Ascending aorta (tissue), 2 donors: ENCODE data around the gene GTF3C4. TPM values are rescaled to one million over a fixed set of nuclear protein-coding genes. Genes with fewer than 3 reads are reported as not detected.
"Not testable (repeated sequence)": the region's sequence is repeated elsewhere in the genome, so short reads cannot be mapped to it uniquely, and the experiment has no call there.

Source experiments
- DNase-seq, 2 donors: peaks; one replicate each; pipeline ENCODE4 v3.0.0-alpha.2; 2019; ENCODE audit warnings: low spot score in 2 of 2
- H3K27ac ChIP-seq, 2 donors: fragments of 200-600 bp; sonication (generic); one replicate each; pipeline ENCODE4 v1.5.1; 2016 to 2017; ENCODE audit warnings: mild to moderate bottlenecking in 1 of 2
- H3K27me3 ChIP-seq: fragments of 200-600 bp; sonication (generic); one replicate; pipeline ENCODE4 v1.5.1; 2017
- H3K36me3 ChIP-seq, 2 donors: fragments of 200-600 bp; sonication (generic); one replicate each; pipeline ENCODE4 v1.5.1; 2016
- H3K4me1 ChIP-seq, 2 donors: fragments of 200-600 bp; sonication (generic); one replicate each; pipeline ENCODE4 v1.5.1; 2016 to 2017; ENCODE audit warnings: mild to moderate bottlenecking in 1 of 2
- H3K4me3 ChIP-seq, 2 donors: fragments of 200-600 bp; sonication (generic); one replicate each; pipeline ENCODE4 v1.5.1; 2016 to 2017; ENCODE audit warnings: mild to moderate bottlenecking in 1 of 2
- H3K9me3 ChIP-seq, 2 donors: fragments of 200-600 bp; sonication (generic); one replicate each; pipeline ENCODE4 v1.5.1; 2016
- CTCF ChIP-seq, 3 experiments: fragments of 200-600 bp in 2 of 3; fragments of 450-650 bp in 1 of 3; sonication (generic) in 2 of 3; IDR thresholded peaks; one replicate each; pipeline ENCODE4 v1.5.1; 2016 to 2019; ENCODE audit warnings: antibody characterized with exemption in 3 of 3, mild to moderate bottlenecking in 1 of 3, moderate library complexity in 1 of 3
- intact Hi-C: fragments of 100-400 bp; cut with DNase I; formaldehyde crosslinking; loops from one replicate; pipeline ENCODE4 v1.15.1; 2023
- total RNA-seq: library from RNA; depleted of rRNA; stranded (reverse); fragments of >200 nt; gene quantifications from one replicate; pipeline ENCODE4 v1.1.0, GENCODE V29; 2016

The GTF3C4 gene
- total RNA-seq, 1 donor from 2014 or later: 9.8 TPM

- Histone ChIP-seq H3K36me3 (no peaks in the 10 kb centered on the region), H3K27ac (no peak overlapping the region), H3K27me3 (no peaks in the 10 kb centered on the region), H3K9me3 (no peaks in the 10 kb centered on the region), H3K4me3 (no peak overlapping the region), H3K4me1 (no peaks in the 10 kb centered on the region)
- DNase-seq: no peak
- TF ChIP-seq CTCF (IDR thresholded peaks at IDR 0.05): no peak
- intact Hi-C loops: no loop called here
Measured at GRCh38 chr9:132717326-132717945, 47.2 kb downstream of the GTF3C4 start.

GRCh38 chr9:132718381-132718928, 48.2 kb downstream of the GTF3C4 start:
- intact Hi-C loops, H3K27me3 ChIP-seq, H3K27ac ChIP-seq, H3K4me1 ChIP-seq, H3K36me3 ChIP-seq, H3K9me3 ChIP-seq, H3K4me3 ChIP-seq, DNase-seq: not testable (repeated sequence)

GRCh38 chr9:132721661-132722060, 51.4 kb downstream of the GTF3C4 start:
- no peak for TF ChIP-seq CTCF (IDR thresholded peaks at IDR 0.05)
- Histone ChIP-seq H3K36me3 (no peaks in the 10 kb centered on the region), H3K4me1 (no peaks in the 10 kb centered on the region), H3K27me3 (no peaks in the 10 kb centered on the region), H3K27ac (no peak overlapping the region), H3K4me3 (no peak overlapping the region), H3K9me3 (no peaks in the 10 kb centered on the region)
- intact Hi-C loops: no loop called here
- DNase-seq: no peak

GRCh38 chr9:132722564-132723065, 52.4 kb downstream of the GTF3C4 start:
- no peak for TF ChIP-seq CTCF (IDR thresholded peaks at IDR 0.05)
- DNase-seq: no peak
- no peak overlapping the region for H3K27ac ChIP-seq
- no peaks in the 10 kb centered on the region for H3K4me1 ChIP-seq
- no peak overlapping the region for H3K4me3 ChIP-seq
- no peaks in the 10 kb centered on the region for H3K27me3 ChIP-seq
- intact Hi-C loops: no loop called here
- H3K9me3 ChIP-seq: no peaks in the 10 kb centered on the region
- no peaks in the 10 kb centered on the region for H3K36me3 ChIP-seq

- Histone ChIP-seq H3K4me3 (no peak overlapping the region), H3K36me3 (no peaks in the 10 kb centered on the region), H3K9me3 (no peaks in the 10 kb centered on the region), H3K27me3 (no peaks in the 10 kb centered on the region), H3K4me1 (no peaks in the 10 kb centered on the region), H3K27ac (no peak overlapping the region)
- intact Hi-C loops: no loop called here
- TF ChIP-seq CTCF (IDR thresholded peaks at IDR 0.05): no peak
- no peak for DNase-seq
Measured at GRCh38 chr9:132723809-132724208, 53.5 kb downstream of the GTF3C4 start.

GRCh38 chr9:132725306-132725705, 55.0 kb downstream of the GTF3C4 start:
- H3K4me3 ChIP-seq: no peak overlapping the region
- no peak for TF ChIP-seq CTCF (IDR thresholded peaks at IDR 0.05)
- no peaks in the 10 kb centered on the region for H3K27me3 ChIP-seq
- H3K36me3 ChIP-seq: no peaks in the 10 kb centered on the region
- intact Hi-C loops: no loop called here
- H3K9me3 ChIP-seq: no peaks in the 10 kb centered on the region
- H3K4me1 ChIP-seq: no peaks in the 10 kb centered on the region
- no peak overlapping the region for H3K27ac ChIP-seq
- DNase-seq: no peak
